GM19452 (cell line): ENCODE results near the gene ACIN1.
"Not testable (repeated sequence)": the region's sequence is repeated elsewhere in the genome, so short reads cannot be mapped to it uniquely, and the experiment has no call there.

Experiments
- ATAC-seq: cut with Tn5 transposase; IDR thresholded peaks from one replicate; pipeline ENCODE4 v1.9.1; 2021; ENCODE audit not compliant: unreplicated experiment

The ACIN1 gene

GRCh38 chr14:23125011-23125410 is 30.1 kb upstream of the ACIN1 start:
- ATAC-seq, result no peak

DNA sequence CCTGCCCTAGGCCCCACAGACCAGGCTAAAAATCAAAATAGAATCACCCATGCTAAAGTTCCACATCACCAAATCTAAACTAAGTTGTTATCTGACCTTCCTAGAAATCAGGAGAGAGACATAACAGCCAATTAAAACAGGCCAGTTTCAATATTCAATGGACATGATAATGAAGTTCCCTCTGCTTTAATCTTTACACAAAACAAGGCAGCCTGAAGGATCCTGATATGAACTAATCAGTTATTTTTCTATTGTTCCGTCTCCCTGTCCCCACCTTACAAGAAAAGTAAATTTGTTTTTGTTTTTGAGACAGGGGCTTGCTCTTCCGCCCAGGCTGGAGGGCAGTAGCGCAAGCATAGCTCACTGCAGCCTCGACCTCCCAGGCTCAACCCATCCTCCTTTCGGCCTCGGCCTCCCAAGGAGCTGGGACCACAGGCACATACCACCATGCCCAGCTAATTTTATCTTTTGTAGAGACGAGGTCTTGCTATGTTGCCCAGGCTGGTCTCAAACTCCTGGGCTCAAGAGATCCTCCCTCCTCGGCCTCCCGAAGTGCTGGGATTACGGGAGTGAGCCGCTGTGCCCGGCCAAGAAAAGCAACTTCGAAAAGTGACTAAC is 29.5 kb upstream of the ACIN1 start:
- no peak for ATAC-seq

GRCh38 chr14:23123419-23123818 is 28.5 kb upstream of the ACIN1 start:
- no peak for ATAC-seq

- ATAC-seq, result no peak
Observed at GRCh38 chr14:23122086-23122485, 27.1 kb upstream of the ACIN1 start.

DNA sequence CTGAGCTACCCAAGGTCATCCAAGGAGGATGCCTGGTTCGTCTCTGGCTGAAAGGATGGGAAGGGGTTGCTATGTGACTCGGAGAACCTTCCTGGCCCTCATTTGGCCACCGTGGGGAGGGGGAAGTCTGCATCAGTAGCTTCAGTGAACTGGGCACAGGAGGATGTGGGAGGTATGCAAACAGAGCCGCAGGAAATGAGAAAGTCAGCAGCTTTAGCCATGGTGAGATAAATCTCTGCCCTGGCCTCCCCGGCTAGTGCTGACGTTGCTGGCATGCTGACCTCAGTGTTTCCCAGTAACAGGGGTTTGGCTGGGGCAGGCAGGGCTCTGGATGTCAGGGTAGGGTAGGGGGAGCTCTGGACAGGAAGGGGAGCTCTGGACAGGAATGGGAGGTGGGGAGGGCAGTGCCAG is 26.4 kb upstream of the ACIN1 start:
- no peak for ATAC-seq

DNA sequence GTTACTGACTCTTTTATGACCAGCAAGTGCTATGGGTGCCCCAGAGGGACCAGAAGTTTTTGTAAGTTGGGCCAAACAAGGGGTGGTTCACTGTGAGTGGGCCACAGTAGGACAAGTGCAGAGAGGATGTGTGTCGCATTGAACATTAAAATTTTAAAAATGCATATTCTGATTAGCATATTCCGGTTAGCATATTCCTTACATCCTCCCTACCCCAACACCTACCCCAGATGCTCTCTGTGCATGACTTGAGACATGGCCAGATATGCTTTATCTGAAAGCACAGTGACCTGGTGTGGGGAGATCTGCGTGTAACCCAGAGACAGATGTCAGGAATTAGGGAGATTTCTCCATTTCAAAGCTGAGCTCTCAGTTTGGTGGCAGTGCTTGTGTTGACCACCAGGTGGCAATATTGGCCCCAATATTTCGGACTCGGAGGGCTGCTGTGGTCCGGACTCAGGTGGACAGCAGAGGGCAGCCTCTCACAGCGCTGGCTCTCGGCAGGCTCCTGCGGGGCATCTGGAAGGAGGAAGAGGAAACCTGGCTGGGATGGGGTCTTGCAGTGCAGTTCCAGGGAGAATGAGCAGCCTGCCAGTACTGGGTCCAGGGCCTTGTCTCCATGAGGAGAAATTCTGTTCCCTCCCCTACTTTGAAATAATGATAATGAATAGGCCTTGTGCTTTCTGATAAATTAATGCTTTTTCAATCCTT is 25.8 kb upstream of the ACIN1 start:
- ATAC-seq, result peak; percentile 62

GRCh38 chr14:23119363-23120327 is 24.7 kb upstream of the ACIN1 start:
- no peak for ATAC-seq

GRCh38 chr14:23118506-23119362 is 23.8 kb upstream of the ACIN1 start, which contains the start of gene CEBPE:
Gene CEBPE, minus strand, starts transcription at chr14:23119255. Its CDS starts 164 bp downstream, at chr14:23119091.
- no peak for ATAC-seq

DNA sequence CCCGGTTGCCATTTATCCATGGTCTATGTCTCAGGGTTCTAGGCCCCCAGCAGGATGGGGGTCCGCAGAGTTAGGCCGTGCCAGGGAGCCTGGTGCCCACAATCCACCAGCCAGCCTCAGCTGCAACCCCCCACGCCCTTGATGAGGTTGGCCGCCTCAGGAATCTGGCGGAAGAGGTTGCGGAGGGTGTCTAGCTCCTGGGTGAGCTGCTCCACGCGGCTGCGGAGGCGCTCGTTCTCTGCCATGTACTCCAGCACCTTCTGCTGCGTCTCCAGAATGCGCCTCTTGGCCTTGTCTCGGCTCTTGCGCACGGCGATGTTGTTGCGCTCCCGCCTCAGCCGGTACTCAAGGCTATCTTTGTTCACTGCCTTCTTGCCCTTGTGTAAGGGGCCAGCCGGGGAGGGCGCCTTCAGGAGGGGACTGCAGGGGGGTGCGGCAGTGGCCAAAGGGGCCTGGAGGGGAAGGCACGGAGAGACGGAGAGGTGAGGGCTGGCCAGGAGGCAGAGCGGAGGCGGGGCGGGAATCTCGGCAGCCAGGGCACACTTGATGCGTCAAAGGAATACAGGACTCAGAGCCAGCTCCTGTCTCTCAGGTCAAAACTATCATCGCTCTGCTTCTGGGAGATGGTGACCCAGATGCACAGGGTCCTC is 22.6 kb upstream of the ACIN1 start:
- no peak for ATAC-seq

DNA sequence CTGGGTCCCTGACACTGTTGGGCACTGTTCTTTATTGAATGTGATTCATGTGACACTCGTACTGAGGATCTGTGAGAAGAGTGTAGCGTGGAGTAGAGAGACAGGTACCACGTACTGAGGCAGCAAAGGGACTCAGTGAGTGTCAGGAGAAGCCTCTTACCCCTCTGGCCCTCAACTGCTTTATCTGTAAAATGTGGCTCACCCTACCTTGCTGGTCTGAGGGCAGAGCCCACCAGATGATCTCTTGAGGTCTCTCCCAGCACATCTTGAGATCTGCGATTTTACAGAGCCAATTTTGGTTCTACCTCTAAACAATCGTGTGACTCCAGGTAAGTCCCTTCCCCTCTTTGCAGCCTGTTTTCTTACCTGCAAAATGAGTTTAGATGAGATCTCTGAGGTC is 21.0 kb upstream of the ACIN1 start:
- ATAC-seq, result no peak

GRCh38 chr14:23115039-23115731 is 20.2 kb upstream of the ACIN1 start:
- ATAC-seq, result no peak

DNA sequence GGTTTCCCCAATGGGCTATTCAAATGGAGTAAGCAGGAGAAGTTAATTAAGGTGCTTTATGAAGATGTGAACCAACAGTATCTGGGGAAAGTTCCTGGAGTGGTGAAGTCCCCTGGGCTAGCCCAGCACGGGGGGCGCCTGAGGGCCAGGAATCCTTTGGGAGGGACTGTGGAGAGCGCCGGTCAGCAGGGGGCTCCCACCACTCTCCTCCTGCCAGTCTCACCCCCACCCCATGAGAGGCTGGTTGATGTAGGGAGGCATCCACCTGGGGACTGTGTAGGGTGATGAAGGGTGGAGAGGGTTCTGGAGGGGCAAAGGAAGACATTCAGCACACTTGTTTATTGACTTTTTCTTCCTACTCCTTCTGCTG is 19.7 kb upstream of the ACIN1 start:
- no peak for ATAC-seq

- ATAC-seq, result no peak
Observed at GRCh38 chr14:23114120-23114458, 19.2 kb upstream of the ACIN1 start.

DNA sequence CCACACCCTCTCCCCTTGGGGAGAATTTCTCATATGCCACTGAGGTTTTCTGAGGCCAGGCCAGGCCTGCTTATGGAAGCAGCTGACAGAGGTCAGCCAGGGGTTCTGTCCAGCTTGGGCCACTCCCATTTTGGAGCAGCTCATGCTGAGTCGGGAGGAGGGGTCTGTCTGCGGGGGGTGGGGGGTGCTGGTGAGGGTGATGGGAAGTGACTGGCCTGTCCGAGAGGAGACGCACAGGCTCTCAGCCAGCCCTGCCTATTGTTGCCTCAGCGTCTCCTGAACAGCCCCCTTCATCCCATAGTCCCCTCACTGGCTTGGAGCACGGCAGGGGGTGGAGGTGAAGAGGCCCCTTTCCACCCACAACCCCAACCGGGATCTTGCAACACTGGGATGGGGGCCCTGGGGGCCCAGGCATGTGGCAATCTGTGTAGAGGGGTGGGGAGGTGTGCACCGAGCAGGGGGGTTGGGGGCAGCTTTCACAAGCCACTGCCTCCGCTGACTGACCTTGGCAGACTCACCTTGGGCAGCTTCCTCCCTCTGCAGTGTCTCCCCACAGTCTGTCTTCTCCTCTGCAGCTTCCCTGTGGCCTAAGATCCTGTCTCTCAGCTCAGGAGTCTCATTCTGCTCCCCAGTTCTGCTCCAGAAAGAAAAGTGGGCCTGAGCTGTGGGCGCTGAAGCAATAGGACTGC is 18.6 kb upstream of the ACIN1 start:
- no peak for ATAC-seq

GRCh38 chr14:23112359-23113178 is 17.6 kb upstream of the ACIN1 start:
- ATAC-seq, result no peak

- no peak for ATAC-seq
Observed at GRCh38 chr14:23110579-23111365, 15.8 kb upstream of the ACIN1 start.

GRCh38 chr14:23109769-23110168 is 14.8 kb upstream of the ACIN1 start:
- ATAC-seq, result no peak

- ATAC-seq, result not testable (repeated sequence)
Observed at GRCh38 chr14:23108169-23108568, 13.2 kb upstream of the ACIN1 start.
